Measurements from ENCODE around the gene NOC4L. TPM values are rescaled to one million over a fixed set of nuclear protein-coding genes. Genes with fewer than 3 reads are reported as not detected.
A peak's percentile ranks its signal among the peaks of the same experiment; 100 is the strongest.

Gene NOC4L
- total and polyA plus RNA-seq, 2 donors (not counting 3 experiments of a cell fraction or from before 2014, with no cell fraction given): 19.4 to 29.4 TPM

GRCh38 chr12:132151766-132152410 lies 7.6 kb downstream of the NOC4L start:
- H3K9ac ChIP-seq (replicated peaks; ENCODE audit: extremely low read depth, insufficient read depth, low read length): no peak overlapping the region
- no peak overlapping the region for H2AFZ ChIP-seq (ENCODE audit: low read depth, low read length)
- no peak overlapping the region for H3K27ac ChIP-seq (ENCODE audit: insufficient read depth, low read depth, low read length)
- BruUV-seq (replicated peaks): TSS peak; percentile 40
- H3K4me3 ChIP-seq (replicated peaks in 1 of 3; ENCODE audit: insufficient read depth in 1 of 3, low read depth in 1 of 3, low read length in 3 of 3): no peak overlapping the region
- no peak for FAIRE-seq
- no peaks in the 10 kb centered on the region for H4K20me1 ChIP-seq (replicated peaks; ENCODE audit: control insufficient read depth, extremely low read depth, insufficient read depth, low read length)
- TF ChIP-seq EZH2 (IDR thresholded peaks at IDR 0.05; ENCODE audit: borderline replicate concordance, low read depth, low read length, severe bottlenecking) (no peak), FOS (IDR thresholded peaks at IDR 0.05; ENCODE audit: borderline replicate concordance, insufficient read depth, low read length) (no peak), MAX (IDR thresholded peaks at IDR 0.05; ENCODE audit: insufficient read depth, insufficient read length) (no peak), CTCF (IDR thresholded peaks at IDR 0.05; ENCODE audit: extremely low read depth in 1 of 2, insufficient read depth in 1 of 2, low read depth in 1 of 2, low read length in 2 of 2) (no peak), POLR2A (IDR thresholded peaks at IDR 0.05; ENCODE audit: low read depth, low read length) (no peak), JUN (IDR thresholded peaks at IDR 0.05; ENCODE audit: borderline replicate concordance, insufficient read depth, insufficient read length, low read depth) (no peak), MYC (IDR thresholded peaks at IDR 0.05; ENCODE audit: low read depth, low read length) (no peak), GATA2 (IDR thresholded peaks at IDR 0.05; ENCODE audit: insufficient read depth, insufficient read length, low read depth, low read length) (no peak), POLR2AphosphoS5 (IDR thresholded peaks at IDR 0.05; ENCODE audit: insufficient read depth, low read depth, low read length) (no peak)
- no peaks in the 10 kb centered on the region for H3K4me1 ChIP-seq (ENCODE audit: control insufficient read depth, extremely low read depth, insufficient read depth, low read length)
- ChIA-PET POLR2A (no interaction called here), CTCF (interaction anchor here (0.6 kb wide), 1 partner anchor 262 kb away, joined by 3 read pairs; no protein-coding TSS in a partner anchor)
- intact Hi-C loops (cut with micrococcal nuclease) (no loop called here), dilution Hi-C loops (cut with MboI; ENCODE audit: extremely low pct_ligation_motif_present, low sequenced_read_pairs) (no loop called here)
- H3K79me2 ChIP-seq (ENCODE audit: control insufficient read depth, insufficient read depth, low read length): no peaks in the 10 kb centered on the region
- no peak for DNase-seq (ENCODE audit: low read depth, low spot score)
- no peaks in the 10 kb centered on the region for H3K27me3 ChIP-seq (ENCODE audit: control insufficient read depth in 2 of 2, insufficient read depth in 2 of 2, low read length in 2 of 2)
- H3K36me3 ChIP-seq (ENCODE audit: control insufficient read depth in 2 of 2, extremely low read depth in 1 of 2, insufficient read depth in 2 of 2, low read length in 2 of 2): peaks cover 0 to 6% of the 10 kb centered on the region in 2 experiments
- no peak overlapping the region for H3K4me2 ChIP-seq (ENCODE audit: insufficient read depth, low read length)
- no peaks in the 10 kb centered on the region for H3K9me3 ChIP-seq (replicated peaks; ENCODE audit: control insufficient read depth, insufficient read depth, low read length)
- H3K9me1 ChIP-seq (replicated peaks; ENCODE audit: control insufficient read depth, extremely low read depth, insufficient read depth, low read length): no peaks in the 10 kb centered on the region
